Liver (tissue), 9 donors: ENCODE results near the gene CDH4. TPM values are rescaled to one million over a fixed set of nuclear protein-coding genes. Genes with fewer than 3 reads are reported as not detected.
"Not testable (repeated sequence)": the region's sequence is repeated elsewhere in the genome, so short reads cannot be mapped to it uniquely, and the experiment has no call there.

ENCODE experiments used
- DNase-seq: peaks from one replicate; pipeline ENCODE4 v3.0.0-alpha.2; 2017; ENCODE audit warnings: low spot score
- H3K27ac ChIP-seq, 2 donors: one replicate each; pipeline ENCODE4 v1.7.0; 2013; ENCODE audit warnings: inconsistent platforms in 2 of 2, low read length in 2 of 2, control low read depth in 1 of 2, low read depth in 1 of 2, mild to moderate bottlenecking in 1 of 2
- H3K27me3 ChIP-seq, 4 donors: one replicate each; pipeline versions ENCODE4 v1.6.1 to v1.7.0; 2013; ENCODE audit warnings: low read length in 3 of 4, inconsistent platforms in 1 of 4, mild to moderate bottlenecking in 1 of 4, moderate library complexity in 1 of 4; ENCODE audit not compliant: control insufficient read depth in 4 of 4, insufficient read depth in 4 of 4
- H3K36me3 ChIP-seq, 4 donors: one replicate each; pipeline versions ENCODE4 v1.6.1 to v1.7.0; 2013; ENCODE audit warnings: low read length in 3 of 4, mild to moderate bottlenecking in 3 of 4, low read depth in 1 of 4, moderate library complexity in 1 of 4; ENCODE audit not compliant: control insufficient read depth in 4 of 4, insufficient read depth in 3 of 4
- H3K4me1 ChIP-seq, 4 donors: one replicate each; pipeline versions ENCODE4 v1.6.1 to v1.7.0; 2013; ENCODE audit warnings: low read length in 3 of 4, mild to moderate bottlenecking in 3 of 4, moderate library complexity in 1 of 4; ENCODE audit not compliant: control insufficient read depth in 4 of 4, insufficient read depth in 4 of 4
- H3K4me3 ChIP-seq, 3 donors: one replicate each; pipeline versions ENCODE4 v1.6.1 to v1.7.0; 2013; ENCODE audit warnings: low read length in 3 of 3, control low read depth in 1 of 3, low read depth in 1 of 3, mild to moderate bottlenecking in 1 of 3
- H3K9ac ChIP-seq, 2 donors: one replicate each; pipeline ENCODE4 v1.7.0; 2013; ENCODE audit warnings: low read length in 2 of 2, mild to moderate bottlenecking in 2 of 2, moderate library complexity in 2 of 2, control low read depth in 1 of 2, low read depth in 1 of 2
- H3K9me3 ChIP-seq, 4 donors: one replicate each; pipeline versions ENCODE4 v1.6.1 to v1.7.0; 2013; ENCODE audit warnings: low read length in 3 of 4; ENCODE audit not compliant: control insufficient read depth in 4 of 4
- ATF3 ChIP-seq: IDR thresholded peaks from 2 replicates; pipeline ENCODE4 v1.6.1; 2016; ENCODE audit warnings: antibody characterized with exemption
- EGR1 ChIP-seq, 2 donors: IDR thresholded peaks; 2 replicates each; pipeline ENCODE4 v1.6.1; 2016 to 2018; ENCODE audit warnings: antibody characterized with exemption in 2 of 2, low read depth in 2 of 2
- FOXA1 ChIP-seq: IDR thresholded peaks from 2 replicates; pipeline ENCODE4 v1.6.1; 2016; ENCODE audit warnings: antibody characterized with exemption
- FOXA2 ChIP-seq: IDR thresholded peaks from 2 replicates; pipeline ENCODE4 v1.6.1; 2016; ENCODE audit warnings: antibody characterized with exemption
- GABPA ChIP-seq, 2 donors: IDR thresholded peaks in 1 of 2; conservative IDR thresholded peaks in 1 of 2; 2 replicates each; pipeline ENCODE4 v1.6.1; 2016; ENCODE audit warnings: antibody characterized with exemption in 2 of 2, mild to moderate bottlenecking in 1 of 2, moderate library complexity in 1 of 2
- HNF4A ChIP-seq, 2 donors: conservative IDR thresholded peaks; 2 replicates each; pipeline ENCODE4 v1.6.1; 2016; ENCODE audit warnings: antibody characterized with exemption in 2 of 2, mild to moderate bottlenecking in 2 of 2
- HNF4G ChIP-seq: IDR thresholded peaks from 2 replicates; pipeline ENCODE4 v1.6.1; 2016; ENCODE audit warnings: antibody characterized with exemption
- JUND ChIP-seq, 2 donors: IDR thresholded peaks; 2 replicates each; pipeline ENCODE4 v1.6.1; 2016; ENCODE audit warnings: antibody characterized with exemption in 2 of 2
- NR2F2 ChIP-seq: IDR thresholded peaks from 2 replicates; pipeline ENCODE4 v1.6.1; 2016; ENCODE audit warnings: antibody characterized with exemption
- RAD21 ChIP-seq, 2 donors: IDR thresholded peaks; 2 replicates each; pipeline ENCODE4 v1.6.1; 2016; ENCODE audit warnings: antibody characterized with exemption in 2 of 2, mild to moderate bottlenecking in 2 of 2
- REST ChIP-seq: IDR thresholded peaks from 2 replicates; pipeline ENCODE4 v1.6.1; 2016; ENCODE audit warnings: antibody characterized with exemption, mild to moderate bottlenecking
- RXRA ChIP-seq, 2 donors: IDR thresholded peaks; 2 replicates each; pipeline ENCODE4 v1.6.1; 2017 to 2018; ENCODE audit warnings: antibody characterized with exemption in 2 of 2, mild to moderate bottlenecking in 1 of 2
- SP1 ChIP-seq: IDR thresholded peaks from 2 replicates; pipeline ENCODE4 v1.6.1; 2018; ENCODE audit warnings: antibody characterized with exemption, mild to moderate bottlenecking
- TAF1 ChIP-seq: conservative IDR thresholded peaks from 2 replicates; pipeline ENCODE4 v1.6.1; 2016; ENCODE audit warnings: antibody characterized with exemption, mild to moderate bottlenecking
- YY1 ChIP-seq: IDR thresholded peaks from 2 replicates; pipeline ENCODE4 v1.6.1; 2016; ENCODE audit warnings: antibody characterized with exemption, mild to moderate bottlenecking
- ZBTB33 ChIP-seq: IDR thresholded peaks from 2 replicates; pipeline ENCODE4 v1.6.1; 2016; ENCODE audit warnings: antibody characterized with exemption
- WGBS: extraction: QIAGEN DNeasy Blood & Tissue Kit; methylation state at CpG from one replicate; pipeline ENCODE4 v1.1.7; 2013; 5-methylcytosine and 5-hydroxymethylcytosine counted together
- polyA plus RNA-seq, 2 donors: library from polyadenylated mRNA; stranded (reverse) in 1 of 2; unstranded in 1 of 2; fragments of 200-250 nt in 1 of 2; fragments of >200 nt in 1 of 2; fragmentation: Nextera tagmentation in 1 of 2; extraction: Ambion mirVana in 1 of 2; gene quantifications; one replicate each; pipeline versions ENCODE4 v1.2.1 to v1.2.3, GENCODE V29; 2013 to 2015
- total RNA-seq, 2 donors: library from RNA; depleted of rRNA; stranded (reverse); fragments of >200 nt; gene quantifications; one replicate each; pipeline ENCODE4 v1.2.3, GENCODE V29; 2014
- TF ChIP-seq, protein P1 (sequence below): IDR thresholded peaks from 2 replicates; pipeline ENCODE4 v1.6.1; 2016; ENCODE audit warnings: antibody characterized with exemption
- TF ChIP-seq, protein P2 (sequence below): fragments of 150-350 bp; IDR thresholded peaks from 2 replicates; pipeline ENCODE4 v1.5.1; 2017; ENCODE audit warnings: improper control_type of control experiment, low read depth, low read length; ENCODE audit not compliant: missing input control
- donor health status: healthy.
- donor health status: healthy.
- donor health status: healthy.
- donor health status: healthy.
- donor health status: healthy.

Gene CDH4
- total and polyA plus RNA-seq, 4 donors: 0.03 to 0.25 (median 0.19) TPM; not detected in 1

DNA sequence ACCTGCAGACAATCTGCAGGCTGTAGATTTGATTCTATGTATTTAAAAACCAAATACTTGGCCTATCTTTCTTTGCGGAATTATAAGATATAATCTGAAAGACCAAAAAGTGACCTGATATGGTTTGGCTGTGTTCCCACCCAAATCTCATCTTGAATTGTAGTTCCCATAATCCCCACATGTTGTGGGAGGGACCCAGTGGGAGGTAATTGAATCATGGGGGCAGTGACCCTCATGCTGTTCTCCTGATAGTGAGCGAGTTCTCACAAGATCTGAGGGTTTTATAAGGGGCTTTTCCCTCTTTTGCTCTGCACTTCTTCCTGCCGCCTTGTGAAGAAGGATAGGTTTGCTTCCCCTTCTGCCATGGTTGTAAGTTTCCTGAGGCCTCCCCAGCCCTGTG, 201.6 kb downstream of the CDH4 start:
- H3K9ac ChIP-seq, DNase-seq, H3K27ac ChIP-seq, H3K27me3 ChIP-seq, H3K9me3 ChIP-seq, H3K36me3 ChIP-seq, H3K4me3 ChIP-seq, H3K4me1 ChIP-seq: not testable (repeated sequence)
- 78% methylated on average over 3 of the region's 3 CpGs for WGBS

DNA sequence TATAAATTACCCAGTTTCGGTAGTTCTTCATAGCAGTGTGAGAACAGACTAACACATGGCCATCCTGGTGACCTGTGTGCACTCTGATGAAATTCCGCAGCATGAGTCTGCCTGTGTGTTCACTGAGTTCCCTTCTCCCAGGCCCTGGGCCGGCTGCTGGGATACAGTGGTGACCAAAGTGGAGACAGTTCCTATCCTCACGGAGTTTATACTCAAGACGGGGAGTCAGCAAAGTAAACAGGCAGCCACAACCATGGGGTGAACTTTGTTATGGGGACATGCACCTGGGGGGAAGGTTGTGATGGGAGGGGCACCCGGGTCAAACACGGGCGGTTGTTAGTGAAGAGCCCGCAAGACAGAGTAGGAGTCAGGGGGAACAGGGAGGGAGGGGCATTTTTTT, 202.0 kb downstream of the CDH4 start:
- TF ChIP-seq SP1 (no peak), NR2F2 (no peak), REST (no peak), FOXA1 (no peak), TAF1 (no peak), FOXA2 (no peak), ATF3 (no peak), YY1 (no peak), EGR1 (IDR thresholded peaks at IDR 0.05; ENCODE audit: low read depth in 2 of 2) (no peak), ZBTB33 (no peak), HNF4G (no peak), RAD21 (IDR thresholded peaks at IDR 0.05) (no peak), GABPA (IDR thresholded peaks at IDR 0.05 in 1 of 2, conservative IDR thresholded peaks at IDR 0.05 in 1 of 2) (no peak), HNF4A (conservative IDR thresholded peaks at IDR 0.05) (no peak), RXRA (IDR thresholded peaks at IDR 0.05) (no peak), JUND (IDR thresholded peaks at IDR 0.05) (no peak)
- TF ChIP-seq, protein P1, sequence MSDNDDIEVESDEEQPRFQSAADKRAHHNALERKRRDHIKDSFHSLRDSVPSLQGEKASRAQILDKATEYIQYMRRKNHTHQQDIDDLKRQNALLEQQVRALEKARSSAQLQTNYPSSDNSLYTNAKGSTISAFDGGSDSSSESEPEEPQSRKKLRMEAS: no peak
- TF ChIP-seq, protein P2, sequence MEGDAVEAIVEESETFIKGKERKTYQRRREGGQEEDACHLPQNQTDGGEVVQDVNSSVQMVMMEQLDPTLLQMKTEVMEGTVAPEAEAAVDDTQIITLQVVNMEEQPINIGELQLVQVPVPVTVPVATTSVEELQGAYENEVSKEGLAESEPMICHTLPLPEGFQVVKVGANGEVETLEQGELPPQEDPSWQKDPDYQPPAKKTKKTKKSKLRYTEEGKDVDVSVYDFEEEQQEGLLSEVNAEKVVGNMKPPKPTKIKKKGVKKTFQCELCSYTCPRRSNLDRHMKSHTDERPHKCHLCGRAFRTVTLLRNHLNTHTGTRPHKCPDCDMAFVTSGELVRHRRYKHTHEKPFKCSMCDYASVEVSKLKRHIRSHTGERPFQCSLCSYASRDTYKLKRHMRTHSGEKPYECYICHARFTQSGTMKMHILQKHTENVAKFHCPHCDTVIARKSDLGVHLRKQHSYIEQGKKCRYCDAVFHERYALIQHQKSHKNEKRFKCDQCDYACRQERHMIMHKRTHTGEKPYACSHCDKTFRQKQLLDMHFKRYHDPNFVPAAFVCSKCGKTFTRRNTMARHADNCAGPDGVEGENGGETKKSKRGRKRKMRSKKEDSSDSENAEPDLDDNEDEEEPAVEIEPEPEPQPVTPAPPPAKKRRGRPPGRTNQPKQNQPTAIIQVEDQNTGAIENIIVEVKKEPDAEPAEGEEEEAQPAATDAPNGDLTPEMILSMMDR: no peak
- Histone ChIP-seq H3K9me3 (peaks cover 0 to 3% (median 0%) of the 10 kb centered on the region in 4 donors), H3K4me3 (no peak overlapping the region), H3K27me3 (peaks cover 0 to 3% (median 1%) of the 10 kb centered on the region in 4 donors), H3K36me3 (no peaks in the 10 kb centered on the region), H3K9ac (no peak overlapping the region), H3K4me1 (no peaks in the 10 kb centered on the region), H3K27ac (no peak overlapping the region)
- no peak for DNase-seq
- 82% methylated on average over 9 of the region's 9 CpGs for WGBS
